ENCODE measurements around the gene ADISSP.

- TF ChIP-seq ZFX (IDR thresholded peaks at IDR 0.05; ENCODE audit: borderline replicate concordance) (no peak), CTCF (IDR thresholded peaks at IDR 0.05) (no peak)
Observed at GRCh38 chr20:3712279-3712873, 55.2 kb downstream of the ADISSP start, which contains the start of gene SIGLEC1.
